GM12865 (cell line): ENCODE data around the gene ATP9B.

Experiments
- DNase-seq: peaks from one replicate; pipeline ENCODE4 v3.0.0; 2010; ENCODE audit warnings: low read depth
- H3K4me3 ChIP-seq: 2 replicates; pipeline ENCODE4 v1.5.1; 2011; ENCODE audit warnings: mild to moderate bottlenecking, low read depth, low read length, control low read depth
- CTCF ChIP-seq: IDR thresholded peaks from 2 replicates; pipeline ENCODE4 v1.5.1; 2011; ENCODE audit warnings: low read length, control low read depth, low read depth, inconsistent platforms; ENCODE audit not compliant: insufficient read depth; ENCODE audit errors: missing control alignments

Gene ATP9B

GRCh38 chr18:79386547-79386946 is 317.4 kb downstream of the ATP9B start:
- TF ChIP-seq CTCF, result no peak
- no peak for DNase-seq
- no peak overlapping the region for H3K4me3 ChIP-seq

GRCh38 chr18:79387214-79387613 is 318.0 kb downstream of the ATP9B start:
- no peak overlapping the region for H3K4me3 ChIP-seq
- no peak for DNase-seq
- no peak for TF ChIP-seq CTCF

DNA sequence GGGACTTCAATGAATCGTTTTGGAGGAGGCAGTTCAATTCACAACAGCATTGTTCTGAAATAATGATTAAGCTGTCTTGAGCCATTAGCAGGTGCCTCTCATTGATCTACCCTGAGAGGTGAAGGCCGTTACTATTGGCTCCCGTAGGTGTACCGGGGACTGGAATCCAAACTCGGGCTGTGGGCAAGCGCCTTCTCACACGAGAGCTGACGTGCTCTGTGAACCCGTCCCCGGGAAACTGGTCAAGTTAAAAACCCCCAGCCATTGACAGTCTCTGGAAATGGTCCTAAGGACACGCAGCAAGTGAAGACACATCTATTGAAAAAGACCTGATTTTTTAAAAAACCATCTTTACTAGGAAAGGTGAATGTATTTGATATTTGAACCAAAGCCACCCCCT is 318.4 kb downstream of the ATP9B start:
- no peak for TF ChIP-seq CTCF
- H3K4me3 ChIP-seq, result no peak overlapping the region
- no peak for DNase-seq

DNA sequence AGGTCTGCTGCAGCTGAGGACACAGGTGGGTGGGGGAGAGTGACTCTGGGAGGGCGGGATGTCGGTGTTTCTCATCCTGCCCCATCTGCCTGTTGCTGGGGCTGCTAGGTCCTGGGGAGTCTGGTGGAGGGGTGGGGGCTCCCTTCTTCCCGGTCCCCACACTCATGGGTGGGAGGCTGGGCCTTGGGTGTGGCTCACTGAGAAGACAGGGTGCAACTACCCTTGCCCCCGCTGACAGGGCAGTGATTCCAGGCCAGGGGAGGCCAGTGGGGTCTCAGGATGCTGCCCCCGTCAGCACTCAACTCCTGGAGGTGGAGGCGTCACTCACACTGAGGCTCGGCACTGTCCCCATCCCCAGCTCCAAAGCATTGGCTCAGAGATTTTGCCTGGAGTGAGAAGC is 318.8 kb downstream of the ATP9B start:
- no peak for DNase-seq
- no peak for TF ChIP-seq CTCF
- H3K4me3 ChIP-seq, result no peak overlapping the region

DNA sequence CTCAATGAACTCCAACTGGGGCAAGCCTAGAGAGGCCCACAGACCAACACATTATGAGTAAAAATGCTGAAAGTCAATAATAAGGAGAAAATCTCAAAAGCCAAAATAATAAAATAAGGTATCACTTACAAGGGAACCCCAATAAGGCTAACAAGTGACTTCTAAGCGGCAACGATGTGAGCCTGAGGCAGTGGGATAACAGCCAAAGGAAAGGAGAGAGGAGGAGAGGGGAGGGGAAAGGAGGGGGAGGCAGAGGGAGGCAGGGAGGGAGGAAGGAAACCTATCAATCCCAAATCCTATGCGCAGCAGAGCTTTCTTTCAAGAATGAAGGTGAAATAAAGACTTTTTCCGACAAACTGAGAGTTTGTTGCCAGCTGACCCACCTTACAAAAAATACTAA is 320.5 kb downstream of the ATP9B start:
- H3K4me3 ChIP-seq, result no peak overlapping the region
- TF ChIP-seq CTCF, result no peak
- no peak for DNase-seq

DNA sequence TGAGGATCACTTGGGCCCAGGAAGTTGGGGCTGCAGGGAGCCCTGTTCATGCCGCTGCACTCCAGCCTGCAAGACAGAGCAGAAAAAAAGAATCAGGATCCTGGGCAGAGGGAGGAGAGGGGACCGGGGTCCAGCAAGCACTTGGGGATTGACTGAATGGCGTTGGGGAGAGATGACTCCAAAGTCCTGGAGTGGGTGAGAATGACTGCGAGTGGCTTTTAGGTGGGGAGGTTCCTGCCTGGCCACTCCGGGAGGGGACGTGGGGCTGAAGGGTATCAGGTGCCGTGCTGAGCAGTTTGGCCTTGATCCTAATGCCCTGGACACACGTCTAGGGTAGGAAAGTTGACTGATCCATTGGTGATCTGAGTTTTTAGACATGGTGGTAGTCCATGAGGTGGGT is 323.0 kb downstream of the ATP9B start:
- TF ChIP-seq CTCF, result no peak

DNA sequence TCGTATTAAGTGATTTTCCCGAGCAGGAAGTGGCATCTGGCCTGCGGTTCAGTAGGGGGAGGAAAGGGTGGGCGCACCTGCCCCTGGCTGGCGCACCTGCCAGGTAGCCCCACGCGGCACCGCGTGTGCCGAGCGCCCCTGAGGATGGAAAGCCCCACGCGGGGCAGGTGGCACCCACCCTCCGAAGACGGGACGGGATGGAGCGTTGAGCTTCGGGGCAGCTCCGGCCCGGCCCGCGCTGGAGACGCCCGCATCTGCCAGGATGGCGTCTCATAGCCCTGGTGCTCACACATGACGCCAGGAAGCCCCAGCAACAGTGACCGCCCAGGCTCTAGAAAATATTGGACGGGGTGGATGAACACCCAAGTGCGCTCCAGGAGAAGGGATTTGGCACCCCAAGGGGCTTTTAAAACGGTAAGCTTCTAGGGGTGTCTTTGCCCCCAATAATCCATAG is 324.0 kb downstream of the ATP9B start:
- no peak for TF ChIP-seq CTCF
- no peak overlapping the region for H3K4me3 ChIP-seq
- no peak for DNase-seq

More for the DNA sequence above, 323.0 kb downstream of the ATP9B start:
- no peak for DNase-seq
- no peak overlapping the region for H3K4me3 ChIP-seq
